ENCODE results near the gene MCRIP2. TPM values are rescaled to one million over a fixed set of nuclear protein-coding genes. Genes with fewer than 3 reads are reported as not detected.

Gene MCRIP2
- total and polyA plus RNA-seq, 5 donors: 71.2 to 141 (median 87.6) TPM

Other genes starting within 250 kb of the MCRIP2 start
- 10 to 100 TPM; 49.7 to 86.4 (median 66.0) TPM for gene NME4, start 244.6 kb upstream of the MCRIP2 start, total RNA-seq
- 73.1 TPM for gene NME4, start 244.6 kb upstream of the MCRIP2 start, polyA plus RNA-seq
- 10 to 100 TPM in 3 of 4 donors, 1 to 10 TPM in 1; 8.6 to 14.6 (median 13.3) TPM for gene DECR2, start 239.9 kb upstream of the MCRIP2 start, total RNA-seq
- gene DECR2, start 239.9 kb upstream of the MCRIP2 start, polyA plus RNA-seq: 14.3 TPM
- 10 to 100 TPM; 32.2 to 44.6 (median 38.4) TPM for gene RAB11FIP3, start 216.2 kb upstream of the MCRIP2 start, total RNA-seq
- 25.1 TPM for gene RAB11FIP3, start 216.2 kb upstream of the MCRIP2 start, polyA plus RNA-seq
- 10 to 100 TPM; 15.4 to 22.1 (median 19.6) TPM for gene CAPN15, start 114.1 kb upstream of the MCRIP2 start, total RNA-seq
- gene CAPN15, start 114.1 kb upstream of the MCRIP2 start, polyA plus RNA-seq: 16.9 TPM
- not detected for gene PRR35, start 81.4 kb upstream of the MCRIP2 start, total RNA-seq
- gene PRR35, start 81.4 kb upstream of the MCRIP2 start, polyA plus RNA-seq: not detected
- gene NHLRC4, start 74.8 kb upstream of the MCRIP2 start, total RNA-seq: under 1 TPM; 0.22 to 0.62 (median 0.54) TPM
- gene NHLRC4, start 74.8 kb upstream of the MCRIP2 start, polyA plus RNA-seq: 0.84 TPM
- 10 to 100 TPM; 19.8 to 23.0 (median 21.6) TPM for gene PIGQ, start 71.9 kb upstream of the MCRIP2 start, total RNA-seq
- 22.9 TPM for gene PIGQ, start 71.9 kb upstream of the MCRIP2 start, polyA plus RNA-seq
- 10 to 100 TPM; 10.9 to 13.4 (median 11.9) TPM for gene RAB40C, start 51.8 kb upstream of the MCRIP2 start, total RNA-seq
- gene RAB40C, start 51.8 kb upstream of the MCRIP2 start, polyA plus RNA-seq: 13.4 TPM
- gene WFIKKN1, start 10.8 kb upstream of the MCRIP2 start, total RNA-seq: under 1 TPM; 0.15 to 0.70 (median 0.20) TPM
- gene WFIKKN1, start 10.8 kb upstream of the MCRIP2 start, polyA plus RNA-seq: 0.29 TPM
- 10 to 100 TPM; 55.4 to 60.3 (median 56.6) TPM for gene METTL26, start 5.5 kb upstream of the MCRIP2 start, total RNA-seq
- 128 TPM for gene METTL26, start 5.5 kb upstream of the MCRIP2 start, polyA plus RNA-seq
- gene WDR90, start 7.5 kb downstream of the MCRIP2 start, total RNA-seq: 10 to 100 TPM; 10.5 to 13.7 (median 12.0) TPM
- 8.1 TPM for gene WDR90, start 7.5 kb downstream of the MCRIP2 start, polyA plus RNA-seq
- gene RHOT2, start 26.3 kb downstream of the MCRIP2 start, total RNA-seq: 100 to 1,000 TPM in 1 of 4 donors, 10 to 100 TPM in 3; 84.3 to 104 (median 90.8) TPM
- gene RHOT2, start 26.3 kb downstream of the MCRIP2 start, polyA plus RNA-seq: 101 TPM
- gene RHBDL1, start 33.8 kb downstream of the MCRIP2 start, total RNA-seq: 1 to 10 TPM in 3 of 4 donors, under 1 TPM in 1; 0.89 to 2.9 (median 1.7) TPM
- 2.3 TPM for gene RHBDL1, start 33.8 kb downstream of the MCRIP2 start, polyA plus RNA-seq
- gene STUB1, start 38.6 kb downstream of the MCRIP2 start, total RNA-seq: 100 to 1,000 TPM; 114 to 121 (median 119) TPM
- gene STUB1, start 38.6 kb downstream of the MCRIP2 start, polyA plus RNA-seq: 126 TPM
- gene JMJD8, start 42.5 kb downstream of the MCRIP2 start, total RNA-seq: 10 to 100 TPM; 52.0 to 55.7 (median 54.6) TPM
- 49.7 TPM for gene JMJD8, start 42.5 kb downstream of the MCRIP2 start, polyA plus RNA-seq
- gene WDR24, start 48.6 kb downstream of the MCRIP2 start, total RNA-seq: 1 to 10 TPM; 7.1 to 9.0 (median 8.2) TPM
- 6.3 TPM for gene WDR24, start 48.6 kb downstream of the MCRIP2 start, polyA plus RNA-seq
- under 1 TPM; 0.19 to 0.38 (median 0.28) TPM for gene FBXL16, start 64.0 kb downstream of the MCRIP2 start, total RNA-seq
- gene FBXL16, start 64.0 kb downstream of the MCRIP2 start, polyA plus RNA-seq: 0.34 TPM
- 10 to 100 TPM; 65.2 to 75.0 (median 69.4) TPM for gene METRN, start 73.3 kb downstream of the MCRIP2 start, total RNA-seq
- 68.2 TPM for gene METRN, start 73.3 kb downstream of the MCRIP2 start, polyA plus RNA-seq
- 10 to 100 TPM; 25.7 to 38.8 (median 33.2) TPM for gene ANTKMT, start 79.3 kb downstream of the MCRIP2 start, total RNA-seq
- gene ANTKMT, start 79.3 kb downstream of the MCRIP2 start, polyA plus RNA-seq: 37.6 TPM
- gene CCDC78, start 84.6 kb downstream of the MCRIP2 start, total RNA-seq: under 1 TPM in 3 of 4 donors, not detected in 1; 0.36 to 0.97 (median 0.40) TPM
- gene CCDC78, start 84.6 kb downstream of the MCRIP2 start, polyA plus RNA-seq: 0.48 TPM
- gene HAGHL, start 85.3 kb downstream of the MCRIP2 start, total RNA-seq: 10 to 100 TPM in 3 of 4 donors, 1 to 10 TPM in 1; 7.5 to 15.3 (median 12.0) TPM
- 21.0 TPM for gene HAGHL, start 85.3 kb downstream of the MCRIP2 start, polyA plus RNA-seq
- gene CIAO3, start 99.2 kb downstream of the MCRIP2 start, total RNA-seq: 10 to 100 TPM; 21.5 to 31.3 (median 23.4) TPM
- gene CIAO3, start 99.2 kb downstream of the MCRIP2 start, polyA plus RNA-seq: 28.2 TPM
- gene MSLN, start 118.9 kb downstream of the MCRIP2 start, total RNA-seq: 1 to 10 TPM in 2 of 4 donors, under 1 TPM in 1, not detected in 1; 0.92 to 3.1 (median 1.0) TPM
- not detected for gene MSLN, start 118.9 kb downstream of the MCRIP2 start, polyA plus RNA-seq
- 10 to 100 TPM in 2 of 4 donors, 1 to 10 TPM in 2; 9.3 to 11.8 (median 9.9) TPM for gene RPUSD1, start 146.6 kb downstream of the MCRIP2 start, total RNA-seq
- gene RPUSD1, start 146.6 kb downstream of the MCRIP2 start, polyA plus RNA-seq: 11.5 TPM
- 1 to 10 TPM; 4.0 to 6.9 (median 4.9) TPM for gene CHTF18, start 146.8 kb downstream of the MCRIP2 start, total RNA-seq
- 3.4 TPM for gene CHTF18, start 146.8 kb downstream of the MCRIP2 start, polyA plus RNA-seq
- gene GNG13, start 158.9 kb downstream of the MCRIP2 start, total RNA-seq: not detected
- not detected for gene GNG13, start 158.9 kb downstream of the MCRIP2 start, polyA plus RNA-seq

Measured in right cardiac atrium (tissue), 5 donors.